ENCODE data around the gene AFP. TPM values are rescaled to one million over a fixed set of nuclear protein-coding genes. Genes with fewer than 3 reads are reported as not detected.

The AFP gene
- total RNA-seq, 1 donor from 2014 or later = 11.3 TPM

DNA sequence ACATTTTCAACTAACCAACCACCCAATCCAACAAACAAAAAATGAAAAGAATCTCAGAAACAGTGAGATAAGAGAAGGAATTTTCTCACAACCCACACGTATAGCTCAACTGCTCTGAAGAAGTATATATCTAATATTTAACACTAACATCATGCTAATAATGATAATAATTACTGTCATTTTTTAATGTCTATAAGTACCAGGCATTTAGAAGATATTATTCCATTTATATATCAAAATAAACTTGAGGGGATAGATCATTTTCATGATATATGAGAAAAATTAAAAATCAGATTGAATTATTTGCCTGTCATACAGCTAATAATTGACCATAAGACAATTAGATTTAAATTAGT lies 4.2 kb upstream of the AFP start:
- Histone ChIP-seq H3K4me1 (ENCODE audit: insufficient read depth, low read length) (no peaks in the 10 kb centered on the region), H3K4me3 (ENCODE audit: insufficient read depth, low read depth, low read length) (no peak overlapping the region), H3K27ac (ENCODE audit: low read depth, low read length) (no peak overlapping the region), H3K36me3 (ENCODE audit: insufficient read depth, low read length) (no peaks in the 10 kb centered on the region), H3K79me2 (ENCODE audit: insufficient read depth, low read length) (no peaks in the 10 kb centered on the region), H2AFZ (ENCODE audit: low read depth, low read length) (no peak overlapping the region), H3K27me3 (ENCODE audit: insufficient read depth, low read length) (no peaks in the 10 kb centered on the region), H3K4me2 (ENCODE audit: low read length) (no peak overlapping the region), H4K20me1 (ENCODE audit: insufficient read depth, low read length) (no peaks in the 10 kb centered on the region), H3K9me3 (ENCODE audit: insufficient read depth, low read depth, low read length) (no peaks in the 10 kb centered on the region), H3K9ac (ENCODE audit: low read length) (no peak overlapping the region)
- no peaks in the 10 kb centered on the region for H3K27me3 Mint-ChIP-seq (ENCODE audit: low read depth, unreplicated experiment)
- H3K27ac Mint-ChIP-seq (ENCODE audit: unreplicated experiment) = no peak overlapping the region
- FAIRE-seq (no peak), DNase-seq (ENCODE audit: low read depth) (no peak)
- TF ChIP-seq, protein P1, sequence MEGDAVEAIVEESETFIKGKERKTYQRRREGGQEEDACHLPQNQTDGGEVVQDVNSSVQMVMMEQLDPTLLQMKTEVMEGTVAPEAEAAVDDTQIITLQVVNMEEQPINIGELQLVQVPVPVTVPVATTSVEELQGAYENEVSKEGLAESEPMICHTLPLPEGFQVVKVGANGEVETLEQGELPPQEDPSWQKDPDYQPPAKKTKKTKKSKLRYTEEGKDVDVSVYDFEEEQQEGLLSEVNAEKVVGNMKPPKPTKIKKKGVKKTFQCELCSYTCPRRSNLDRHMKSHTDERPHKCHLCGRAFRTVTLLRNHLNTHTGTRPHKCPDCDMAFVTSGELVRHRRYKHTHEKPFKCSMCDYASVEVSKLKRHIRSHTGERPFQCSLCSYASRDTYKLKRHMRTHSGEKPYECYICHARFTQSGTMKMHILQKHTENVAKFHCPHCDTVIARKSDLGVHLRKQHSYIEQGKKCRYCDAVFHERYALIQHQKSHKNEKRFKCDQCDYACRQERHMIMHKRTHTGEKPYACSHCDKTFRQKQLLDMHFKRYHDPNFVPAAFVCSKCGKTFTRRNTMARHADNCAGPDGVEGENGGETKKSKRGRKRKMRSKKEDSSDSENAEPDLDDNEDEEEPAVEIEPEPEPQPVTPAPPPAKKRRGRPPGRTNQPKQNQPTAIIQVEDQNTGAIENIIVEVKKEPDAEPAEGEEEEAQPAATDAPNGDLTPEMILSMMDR (IDR thresholded peaks at IDR 0.05; ENCODE audit: insufficient read depth, low read depth, low read length) = no peak
- TF ChIP-seq EZH2 (IDR thresholded peaks at IDR 0.05; ENCODE audit: insufficient read depth, low read length) = no peak
- H3K9me3 Mint-ChIP-seq (ENCODE audit: unreplicated experiment) = no peaks in the 10 kb centered on the region
- H3K4me3 Mint-ChIP-seq (ENCODE audit: unreplicated experiment) = no peak overlapping the region
- no peaks in the 10 kb centered on the region for H3K36me3 Mint-ChIP-seq (ENCODE audit: low read depth, unreplicated experiment)
- H3K4me1 Mint-ChIP-seq (ENCODE audit: low read depth, unreplicated experiment) = no peaks in the 10 kb centered on the region

DNA sequence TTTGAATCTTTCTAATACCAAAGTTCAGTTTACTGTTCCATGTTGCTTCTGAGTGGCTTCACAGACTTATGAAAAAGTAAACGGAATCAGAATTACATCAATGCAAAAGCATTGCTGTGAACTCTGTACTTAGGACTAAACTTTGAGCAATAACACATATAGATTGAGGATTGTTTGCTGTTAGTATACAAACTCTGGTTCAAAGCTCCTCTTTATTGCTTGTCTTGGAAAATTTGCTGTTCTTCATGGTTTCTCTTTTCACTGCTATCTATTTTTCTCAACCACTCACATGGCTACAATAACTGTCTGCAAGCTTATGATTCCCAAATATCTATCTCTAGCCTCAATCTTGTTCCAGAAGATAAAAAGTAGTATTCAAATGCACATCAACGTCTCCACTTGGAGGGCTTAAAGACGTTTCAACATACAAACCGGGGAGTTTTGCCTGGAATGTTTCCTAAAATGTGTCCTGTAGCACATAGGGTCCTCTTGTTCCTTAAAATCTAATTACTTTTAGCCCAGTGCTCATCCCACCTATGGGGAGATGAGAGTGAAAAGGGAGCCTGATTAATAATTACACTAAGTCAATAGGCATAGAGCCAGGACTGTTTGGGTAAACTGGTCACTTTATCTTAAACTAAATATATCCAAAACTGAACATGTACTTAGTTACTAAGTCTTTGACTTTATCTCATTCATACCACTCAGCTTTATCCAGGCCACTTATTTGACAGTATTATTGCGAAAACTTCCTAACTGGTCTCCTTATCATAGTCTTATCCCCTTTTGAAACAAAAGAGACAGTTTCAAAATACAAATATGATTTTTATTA lies 3.6 kb upstream of the AFP start:
- FAIRE-seq = no peak
- no peak overlapping the region for H3K27ac Mint-ChIP-seq (ENCODE audit: unreplicated experiment)
- no peaks in the 10 kb centered on the region for H3K4me1 Mint-ChIP-seq (ENCODE audit: low read depth, unreplicated experiment)

More for the DNA sequence above, 3.6 kb upstream of the AFP start:
- DNase-seq (ENCODE audit: low read depth) = no peak
- H3K36me3 ChIP-seq (ENCODE audit: insufficient read depth, low read length) = no peaks in the 10 kb centered on the region
- H2AFZ ChIP-seq (ENCODE audit: low read depth, low read length) = no peak overlapping the region
- H4K20me1 ChIP-seq (ENCODE audit: insufficient read depth, low read length) = no peaks in the 10 kb centered on the region
- H3K36me3 Mint-ChIP-seq (ENCODE audit: low read depth, unreplicated experiment) = no peaks in the 10 kb centered on the region
- no peak overlapping the region for H3K4me2 ChIP-seq (ENCODE audit: low read length)
- H3K79me2 ChIP-seq (ENCODE audit: insufficient read depth, low read length) = no peaks in the 10 kb centered on the region
- no peak for TF ChIP-seq EZH2 (IDR thresholded peaks at IDR 0.05; ENCODE audit: insufficient read depth, low read length)
- TF ChIP-seq, protein P1 (IDR thresholded peaks at IDR 0.05; ENCODE audit: insufficient read depth, low read depth, low read length) = no peak
- no peak overlapping the region for H3K9ac ChIP-seq (ENCODE audit: low read length)
- no peaks in the 10 kb centered on the region for H3K27me3 Mint-ChIP-seq (ENCODE audit: low read depth, unreplicated experiment)
- no peaks in the 10 kb centered on the region for H3K9me3 Mint-ChIP-seq (ENCODE audit: unreplicated experiment)
- no peak overlapping the region for H3K27ac ChIP-seq (ENCODE audit: low read depth, low read length)
- no peaks in the 10 kb centered on the region for H3K27me3 ChIP-seq (ENCODE audit: insufficient read depth, low read length)
- no peaks in the 10 kb centered on the region for H3K4me1 ChIP-seq (ENCODE audit: insufficient read depth, low read length)
- no peak overlapping the region for H3K4me3 Mint-ChIP-seq (ENCODE audit: unreplicated experiment)
- H3K4me3 ChIP-seq (ENCODE audit: insufficient read depth, low read depth, low read length) = no peak overlapping the region
- no peaks in the 10 kb centered on the region for H3K9me3 ChIP-seq (ENCODE audit: insufficient read depth, low read depth, low read length)
